ENCODE measurements around the gene DCBLD1. TPM values are rescaled to one million over a fixed set of nuclear protein-coding genes. Genes with fewer than 3 reads are reported as not detected.

Gene DCBLD1
- total RNA-seq, 2 donors from 2014 or later = 6.2 to 7.6 TPM

- intact Hi-C loops (cut with DNase I) = loop anchor here in 1 of 2 donors (10.0 kb wide), 1 partner anchor 46 kb away; no protein-coding TSS in a partner anchor
- DNase-seq (ENCODE audit: low spot score) = no peak
These were observed 66.4 kb downstream of the DCBLD1 start for GRCh38 chr6:117548797-117549301.

GRCh38 chr6:117549611-117550010 is 67.1 kb downstream of the DCBLD1 start:
- DNase-seq (ENCODE audit: low spot score) = no peak
- intact Hi-C loops (cut with DNase I) = loop anchor here (5.0 to 10.0 kb wide), 3 partner anchors 45 to 195 kb away; no protein-coding TSS in a partner anchor

GRCh38 chr6:117550078-117550600 is 67.7 kb downstream of the DCBLD1 start:
- DNase-seq (ENCODE audit: low spot score) = no peak
- intact Hi-C loops (cut with DNase I) = loop anchor here in 1 of 2 donors (5.0 to 10.0 kb wide), 2 partner anchors 98 to 195 kb away; no protein-coding TSS in a partner anchor

- intact Hi-C loops (cut with DNase I) = loop anchor here in 1 of 2 donors (5.0 to 10.0 kb wide), 2 partner anchors 98 to 196 kb away; no protein-coding TSS in a partner anchor
- DNase-seq (ENCODE audit: low spot score) = no peak
These were observed 68.3 kb downstream of the DCBLD1 start for GRCh38 chr6:117550618-117551242.

- intact Hi-C loops (cut with DNase I) = loop anchor here in 1 of 2 donors (5.0 to 10.0 kb wide), 2 partner anchors 100 to 198 kb away; no protein-coding TSS in a partner anchor
- DNase-seq (ENCODE audit: low spot score) = no peak
These were observed 70.1 kb downstream of the DCBLD1 start for GRCh38 chr6:117552618-117553017.

- DNase-seq (ENCODE audit: low spot score) = no peak
- intact Hi-C loops (cut with DNase I) = loop anchor here in 1 of 2 donors (5.0 to 10.0 kb wide), 2 partner anchors 101 to 198 kb away; no protein-coding TSS in a partner anchor
These were observed 70.7 kb downstream of the DCBLD1 start for GRCh38 chr6:117553142-117553541.

- intact Hi-C loops (cut with DNase I) = loop anchor here (5.0 to 10.0 kb wide), 2 partner anchors 103 to 201 kb away; no protein-coding TSS in a partner anchor
- no peak for DNase-seq (ENCODE audit: low spot score)
These were observed 72.9 kb downstream of the DCBLD1 start for GRCh38 chr6:117555262-117555849.

GRCh38 chr6:117555882-117556498 is 73.5 kb downstream of the DCBLD1 start:
- no peak for DNase-seq (ENCODE audit: low spot score)
- intact Hi-C loops (cut with DNase I) = loop anchor here (5.0 to 10.0 kb wide), 2 partner anchors 104 to 201 kb away; no protein-coding TSS in a partner anchor

GRCh38 chr6:117557951-117558350 is 75.5 kb downstream of the DCBLD1 start:
- no peak for DNase-seq (ENCODE audit: low spot score)
- intact Hi-C loops (cut with DNase I) = loop anchor here (5.0 to 10.0 kb wide), 2 partner anchors 106 to 203 kb away; no protein-coding TSS in a partner anchor

- no peak for DNase-seq (ENCODE audit: low spot score)
- intact Hi-C loops (cut with DNase I) = loop anchor here (5.0 to 10.0 kb wide), 2 partner anchors 107 to 204 kb away; no protein-coding TSS in a partner anchor
These were observed 76.3 kb downstream of the DCBLD1 start for GRCh38 chr6:117558818-117559217.

- intact Hi-C loops (cut with DNase I) = loop anchor here (5.0 to 10.0 kb wide), 2 partner anchors 107 to 204 kb away; no protein-coding TSS in a partner anchor
- DNase-seq (ENCODE audit: low spot score) = no peak
These were observed 76.8 kb downstream of the DCBLD1 start for GRCh38 chr6:117559299-117559698.

GRCh38 chr6:117561128-117561527 is 78.7 kb downstream of the DCBLD1 start:
- intact Hi-C loops (cut with DNase I) = no loop called here
- DNase-seq (ENCODE audit: low spot score) = no peak

- intact Hi-C loops (cut with DNase I) = no loop called here
- no peak for DNase-seq (ENCODE audit: low spot score)
These were observed 82.2 kb downstream of the DCBLD1 start for GRCh38 chr6:117564681-117565080.

- intact Hi-C loops (cut with DNase I) = no loop called here
- DNase-seq (ENCODE audit: low spot score) = no peak
These were observed 85.8 kb downstream of the DCBLD1 start for GRCh38 chr6:117568247-117568646.

- intact Hi-C loops (cut with DNase I) = no loop called here
- no peak for DNase-seq (ENCODE audit: low spot score)
These were observed 86.4 kb downstream of the DCBLD1 start for GRCh38 chr6:117568831-117569410.

- no peak for DNase-seq (ENCODE audit: low spot score)
- intact Hi-C loops (cut with DNase I) = no loop called here
These were observed 90.7 kb downstream of the DCBLD1 start for GRCh38 chr6:117573006-117573680.

GRCh38 chr6:117574198-117574597 is 91.7 kb downstream of the DCBLD1 start:
- no peak for DNase-seq (ENCODE audit: low spot score)
- intact Hi-C loops (cut with DNase I) = no loop called here

GRCh38 chr6:117585647-117586046 is 103.2 kb downstream of the DCBLD1 start:
- intact Hi-C loops (cut with DNase I) = no loop called here
- no peak for DNase-seq (ENCODE audit: low spot score)
